SJSA1 (cell line): ENCODE data around the gene DCP2. TPM values are rescaled to one million over a fixed set of nuclear protein-coding genes. Genes with fewer than 3 reads are reported as not detected.
A peak's percentile ranks its signal among the peaks of the same experiment; 100 is the strongest.

ENCODE experiments used
- DNase-seq, 2 experiments: peaks; one replicate each; pipeline ENCODE4 v3.0.0-alpha.2; 2015 to 2020; ENCODE audit warnings: low spot score in 2 of 2, low read depth in 1 of 2
- H3K27ac ChIP-seq: fragments of 250-450 bp; sonication (Bioruptor Pico); 2 replicates; pipeline ENCODE4 v1.5.1; 2020; ENCODE audit warnings: mild to moderate bottlenecking, moderate library complexity
- H3K27me3 ChIP-seq: fragments of 250-450 bp; sonication (Bioruptor Pico); replicated peaks from 2 replicates; pipeline ENCODE4 v1.5.1; 2020; ENCODE audit warnings: mild to moderate bottlenecking, moderate library complexity
- H3K36me3 ChIP-seq: fragments of 250-450 bp; sonication (Bioruptor Pico); 2 replicates; pipeline ENCODE4 v1.5.1; 2020; ENCODE audit warnings: mild to moderate bottlenecking
- H3K4me1 ChIP-seq: fragments of 250-450 bp; sonication (Bioruptor Pico); replicated peaks from 2 replicates; pipeline ENCODE4 v1.6.1; 2021; ENCODE audit warnings: mild to moderate bottlenecking
- H3K4me3 ChIP-seq: fragments of 250-450 bp; sonication (Bioruptor Pico); 2 replicates; pipeline ENCODE4 v1.5.1; 2020; ENCODE audit warnings: mild to moderate bottlenecking
- H3K9me3 ChIP-seq: fragments of 250-450 bp; sonication (Bioruptor Pico); replicated peaks from 2 replicates; pipeline ENCODE4 v1.5.1; 2020; ENCODE audit warnings: mild to moderate bottlenecking
- total RNA-seq: library from RNA; depleted of rRNA; stranded (reverse); fragments of >200 nt; shearing (Covaris generic); gene quantifications from 2 replicates; pipeline ENCODE4 v1.2.3, GENCODE V29; 2014

Gene DCP2
- total RNA-seq, 1 experiment from 2014 or later: 56.8 TPM

DNA sequence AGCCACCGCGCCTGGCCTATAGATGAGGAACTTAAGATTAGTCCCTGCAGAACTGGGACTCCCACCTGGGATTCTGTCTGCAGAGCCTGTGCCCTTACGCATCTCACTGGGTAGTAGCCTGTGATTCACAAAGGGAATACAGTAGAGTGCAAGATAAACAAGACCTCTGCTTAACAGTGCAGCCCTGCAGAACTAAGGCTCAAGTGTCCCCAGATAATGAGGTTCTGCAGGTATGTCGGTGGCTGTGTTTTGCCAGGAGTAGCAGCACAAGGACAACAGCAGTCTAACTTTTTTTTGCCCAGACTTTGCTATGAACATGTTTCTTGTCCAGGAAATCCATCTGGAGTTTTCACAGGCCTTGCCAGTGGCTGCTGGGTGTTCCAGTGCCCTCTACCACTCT lies 59.7 kb downstream of the DCP2 start:
- DNase-seq: peak in 1 of 2 experiments; percentile 39
- peaks cover 7% of the 10 kb centered on the region; the same call in 1 of the 2 replicates for H3K36me3 ChIP-seq
- H3K27ac ChIP-seq: no peak overlapping the region
- no peaks in the 10 kb centered on the region for H3K27me3 ChIP-seq
- H3K9me3 ChIP-seq: no peaks in the 10 kb centered on the region
- H3K4me3 ChIP-seq: no peak overlapping the region
- peaks cover 24% of the 10 kb centered on the region for H3K4me1 ChIP-seq

DNA sequence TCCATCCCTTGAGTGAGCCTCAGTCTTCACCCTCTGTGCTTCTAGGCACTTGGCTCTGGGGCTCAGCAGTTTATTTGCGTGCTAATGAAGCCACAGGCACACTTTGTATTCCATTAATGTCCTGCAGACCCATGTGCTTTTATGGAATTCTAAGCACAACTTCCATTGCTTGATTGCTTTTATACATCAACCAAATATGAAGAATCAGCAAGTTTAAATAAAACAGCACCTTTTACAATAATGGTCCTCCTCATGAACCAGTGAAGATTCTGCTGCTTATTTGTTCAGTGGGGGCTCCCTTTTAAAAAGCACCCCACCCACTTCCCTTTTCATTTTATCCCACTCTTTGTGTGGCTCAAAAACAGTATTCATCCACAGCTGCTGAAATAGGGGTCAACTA lies 60.2 kb downstream of the DCP2 start:
- Histone ChIP-seq H3K36me3 (peaks cover 7% of the 10 kb centered on the region; the same call in 1 of the 2 replicates), H3K9me3 (no peaks in the 10 kb centered on the region), H3K4me3 (no peak overlapping the region), H3K4me1 (peaks cover 24% of the 10 kb centered on the region), H3K27ac (no peak overlapping the region), H3K27me3 (no peaks in the 10 kb centered on the region)
- DNase-seq: peak in 1 of 2 experiments; percentile 12

DNA sequence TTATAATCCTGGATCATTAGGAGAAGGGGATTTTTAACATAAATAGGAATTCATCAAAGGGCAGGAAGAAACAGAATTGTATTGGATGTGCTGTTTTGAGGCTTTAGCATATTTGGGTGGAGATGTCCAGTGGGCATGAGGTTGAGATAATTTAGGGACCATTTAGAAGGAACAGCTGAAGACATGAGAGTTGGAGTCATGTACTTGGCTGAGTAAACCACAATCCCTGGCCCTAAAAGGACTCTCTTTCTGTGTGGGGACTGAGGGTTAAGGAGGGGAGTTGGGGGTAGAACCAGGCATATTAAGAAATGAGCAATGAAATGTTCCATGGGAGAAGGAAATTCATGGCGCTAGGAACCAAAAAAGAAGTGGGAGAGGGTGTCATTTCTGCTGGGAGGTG lies 61.5 kb downstream of the DCP2 start:
- H3K4me3 ChIP-seq: no peak overlapping the region
- no peak for DNase-seq
- H3K27me3 ChIP-seq: no peaks in the 10 kb centered on the region
- no peak overlapping the region for H3K27ac ChIP-seq
- peaks cover 20% of the 10 kb centered on the region for H3K4me1 ChIP-seq
- H3K9me3 ChIP-seq: no peaks in the 10 kb centered on the region
- peaks cover 11% of the 10 kb centered on the region for H3K36me3 ChIP-seq

DNA sequence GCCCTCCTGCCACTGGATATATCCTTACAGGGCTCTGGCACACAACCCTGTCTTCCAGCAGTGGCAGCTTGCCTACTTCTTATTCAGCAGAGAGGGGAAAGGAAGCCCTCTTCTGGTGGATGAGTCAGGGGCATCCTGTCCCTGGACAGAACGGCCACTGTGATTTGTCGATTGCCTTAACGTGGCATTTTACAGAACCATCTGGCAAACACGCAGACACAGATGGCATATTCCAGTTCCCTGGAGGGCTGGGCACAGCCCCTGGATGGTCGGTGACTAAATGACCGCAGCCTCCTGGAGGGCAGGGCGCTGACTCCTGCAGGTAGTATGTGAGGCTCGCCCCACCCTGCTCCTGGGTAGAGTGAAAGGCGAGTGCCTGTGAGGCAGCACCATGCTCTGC lies 62.1 kb downstream of the DCP2 start:
- peaks cover 26% of the 10 kb centered on the region for H3K4me1 ChIP-seq
- H3K9me3 ChIP-seq: no peaks in the 10 kb centered on the region
- no peaks in the 10 kb centered on the region for H3K27me3 ChIP-seq
- H3K27ac ChIP-seq: no peak overlapping the region
- DNase-seq: peak in 1 of 2 experiments; percentile 43
- peaks cover 11% of the 10 kb centered on the region for H3K36me3 ChIP-seq
- no peak overlapping the region for H3K4me3 ChIP-seq

DNA sequence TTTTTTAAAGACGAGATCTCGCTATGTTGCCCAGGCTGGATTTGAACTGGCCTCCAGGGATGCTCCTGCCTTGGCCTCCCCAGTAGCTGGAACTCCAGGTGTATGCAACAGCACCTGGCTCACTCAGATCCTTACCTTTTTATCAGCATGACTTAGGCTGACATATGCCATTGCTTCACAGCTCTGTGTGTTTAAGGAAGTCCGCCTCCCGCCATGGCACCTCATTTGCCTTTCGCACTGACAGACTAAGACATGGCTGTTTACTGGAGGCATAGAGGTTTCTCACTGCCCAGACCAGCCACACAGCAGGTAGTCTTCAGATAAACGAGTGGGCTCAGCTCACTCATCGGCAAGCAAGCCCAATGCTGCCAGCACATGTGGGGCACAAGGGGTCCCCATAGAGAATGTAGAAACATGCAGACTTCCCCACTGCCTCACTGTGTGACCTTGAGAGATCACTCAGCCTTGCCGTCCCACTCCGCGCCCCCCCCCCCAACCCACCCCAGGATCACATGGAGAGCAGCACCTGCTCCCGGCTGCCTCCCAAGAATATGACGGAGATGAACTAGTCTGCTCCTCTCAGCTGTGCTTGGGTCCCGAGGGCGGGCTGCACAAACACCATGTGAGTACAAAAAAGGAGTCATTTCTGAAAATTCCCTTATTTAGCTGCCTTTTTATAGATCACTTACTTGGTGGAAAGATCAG lies 62.8 kb downstream of the DCP2 start:
- no peaks in the 10 kb centered on the region for H3K27me3 ChIP-seq
- peak in 1 of 2 experiments; percentile 39 for DNase-seq
- H3K36me3 ChIP-seq: peaks cover 11% of the 10 kb centered on the region
- no peak overlapping the region for H3K27ac ChIP-seq
- H3K4me3 ChIP-seq: no peak overlapping the region
- H3K4me1 ChIP-seq: peaks cover 28% of the 10 kb centered on the region
- H3K9me3 ChIP-seq: no peaks in the 10 kb centered on the region

DNA sequence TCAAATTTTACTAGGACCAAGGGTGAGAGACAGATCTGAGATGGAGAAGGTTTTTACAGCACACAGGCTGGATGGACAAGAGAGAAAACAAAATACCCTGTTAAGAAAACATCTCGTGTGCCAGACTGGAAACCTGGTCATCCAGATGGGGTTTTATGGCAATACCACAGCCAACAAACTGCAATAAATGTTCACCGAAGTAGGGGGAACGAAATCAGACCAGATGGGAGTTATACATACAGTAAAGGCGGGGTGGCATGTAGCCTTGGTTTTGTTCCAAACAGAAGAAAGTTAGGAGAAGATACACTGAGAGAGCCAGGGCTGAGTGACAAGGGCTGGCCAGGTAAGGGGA lies 63.3 kb downstream of the DCP2 start:
- H3K4me3 ChIP-seq: no peak overlapping the region
- no peaks in the 10 kb centered on the region for H3K9me3 ChIP-seq
- no peak for DNase-seq

DNA sequence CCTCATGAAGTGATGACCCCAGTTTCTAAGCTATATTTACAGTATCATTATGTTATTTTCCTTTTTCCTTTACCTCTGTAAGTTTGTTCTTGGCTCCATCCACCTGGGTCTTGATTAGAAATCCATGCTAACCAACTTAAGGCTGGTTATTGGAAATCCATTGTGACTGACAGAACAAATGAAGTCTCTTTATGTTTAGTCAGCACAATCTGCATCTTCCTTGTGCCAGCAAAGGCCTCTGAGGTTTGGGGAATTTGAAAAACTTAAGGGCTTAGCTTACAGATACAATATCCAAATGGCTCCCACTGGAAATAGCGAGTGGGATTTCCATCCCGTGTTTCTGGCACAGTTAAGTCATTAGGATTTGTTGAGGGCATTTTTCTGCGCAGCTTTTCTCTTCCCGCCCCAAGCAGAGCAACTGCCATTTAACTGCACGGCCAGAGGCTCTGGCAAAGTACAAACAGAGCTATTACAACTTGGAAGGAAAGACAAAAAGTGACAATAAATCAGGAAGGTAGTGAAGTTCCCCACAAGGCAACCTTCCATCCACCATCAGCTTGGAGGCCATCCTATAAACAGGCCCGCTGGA lies 64.2 kb downstream of the DCP2 start:
- Histone ChIP-seq H3K27ac (no peak overlapping the region), H3K9me3 (no peaks in the 10 kb centered on the region)

More for the DNA sequence above, 63.3 kb downstream of the DCP2 start:
- Histone ChIP-seq H3K27ac (no peak overlapping the region), H3K36me3 (peaks cover 11% of the 10 kb centered on the region), H3K4me1 (peaks cover 25% of the 10 kb centered on the region), H3K27me3 (no peaks in the 10 kb centered on the region)

DNA sequence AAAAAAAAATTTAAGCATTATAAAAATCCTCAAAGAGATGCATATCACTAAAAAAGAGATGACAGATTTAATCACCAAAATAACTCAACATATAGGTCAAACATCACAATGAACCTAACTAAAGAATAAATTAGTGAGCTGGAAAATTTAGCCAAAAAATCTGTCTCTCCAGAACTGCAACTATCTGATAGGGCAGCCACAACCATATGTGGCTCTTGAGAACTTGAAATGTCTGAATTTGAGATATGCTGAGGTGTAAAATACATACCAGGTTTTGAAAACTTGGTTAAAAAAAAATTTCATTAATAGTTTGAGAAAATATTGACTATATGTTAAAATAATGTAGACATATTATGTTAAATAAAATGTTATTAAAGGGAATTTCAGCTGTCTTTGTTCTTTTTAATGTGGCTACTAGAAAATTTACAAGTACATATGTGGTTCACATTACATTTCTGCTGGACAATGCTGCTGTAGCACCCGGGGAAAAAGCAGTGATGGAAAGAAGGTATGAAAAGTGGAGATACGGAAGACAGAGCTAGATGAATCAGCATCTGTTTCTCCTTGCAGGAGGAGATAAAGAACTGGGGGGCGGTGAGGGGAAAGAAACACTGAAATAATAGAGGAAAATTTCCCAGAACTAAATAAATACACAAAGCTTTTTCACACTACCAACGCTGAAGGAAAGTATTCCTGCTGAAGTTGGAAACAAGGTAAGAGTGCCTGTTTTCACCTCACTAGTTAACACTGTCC lies 66.1 kb downstream of the DCP2 start:
- no peak for DNase-seq
- H3K27me3 ChIP-seq: no peaks in the 10 kb centered on the region
- no peaks in the 10 kb centered on the region for H3K9me3 ChIP-seq
- H3K4me1 ChIP-seq: peaks cover 30% of the 10 kb centered on the region
- peaks cover 11% of the 10 kb centered on the region for H3K36me3 ChIP-seq
- H3K4me3 ChIP-seq: no peak overlapping the region
- H3K27ac ChIP-seq: no peak overlapping the region

More for the DNA sequence above, 64.2 kb downstream of the DCP2 start:
- H3K36me3 ChIP-seq: peaks cover 11% of the 10 kb centered on the region
- peaks cover 19% of the 10 kb centered on the region for H3K4me1 ChIP-seq
- no peak overlapping the region for H3K4me3 ChIP-seq
- no peak for DNase-seq
- no peaks in the 10 kb centered on the region for H3K27me3 ChIP-seq

DNA sequence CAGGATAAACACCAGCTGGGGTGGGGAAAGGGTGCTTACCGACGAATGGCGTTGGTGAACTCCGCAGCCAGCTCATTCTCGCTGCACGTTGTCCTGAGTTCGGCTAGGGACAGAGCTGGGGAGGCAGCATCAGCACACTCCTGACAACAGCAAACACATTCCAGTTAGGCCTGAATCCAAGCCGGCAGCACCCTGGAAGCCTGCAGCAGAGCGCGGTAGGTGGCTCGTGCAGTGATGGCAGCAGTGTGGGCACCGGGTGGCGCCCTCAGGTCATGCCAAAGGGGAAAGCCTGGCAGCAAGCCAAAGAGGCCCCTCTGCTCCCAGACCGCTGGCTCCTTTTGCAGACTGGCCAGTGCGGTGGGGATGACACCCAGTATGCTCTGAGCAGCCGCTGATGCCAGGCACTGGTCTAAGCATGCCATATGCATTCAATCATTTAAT lies 66.9 kb downstream of the DCP2 start:
- Histone ChIP-seq H3K9me3 (no peaks in the 10 kb centered on the region), H3K27ac (no peak overlapping the region), H3K36me3 (peaks cover 13% of the 10 kb centered on the region), H3K4me3 (no peak overlapping the region), H3K27me3 (no peaks in the 10 kb centered on the region), H3K4me1 (peaks cover 32% of the 10 kb centered on the region)
- peak; percentile 23 to 69 for DNase-seq

DNA sequence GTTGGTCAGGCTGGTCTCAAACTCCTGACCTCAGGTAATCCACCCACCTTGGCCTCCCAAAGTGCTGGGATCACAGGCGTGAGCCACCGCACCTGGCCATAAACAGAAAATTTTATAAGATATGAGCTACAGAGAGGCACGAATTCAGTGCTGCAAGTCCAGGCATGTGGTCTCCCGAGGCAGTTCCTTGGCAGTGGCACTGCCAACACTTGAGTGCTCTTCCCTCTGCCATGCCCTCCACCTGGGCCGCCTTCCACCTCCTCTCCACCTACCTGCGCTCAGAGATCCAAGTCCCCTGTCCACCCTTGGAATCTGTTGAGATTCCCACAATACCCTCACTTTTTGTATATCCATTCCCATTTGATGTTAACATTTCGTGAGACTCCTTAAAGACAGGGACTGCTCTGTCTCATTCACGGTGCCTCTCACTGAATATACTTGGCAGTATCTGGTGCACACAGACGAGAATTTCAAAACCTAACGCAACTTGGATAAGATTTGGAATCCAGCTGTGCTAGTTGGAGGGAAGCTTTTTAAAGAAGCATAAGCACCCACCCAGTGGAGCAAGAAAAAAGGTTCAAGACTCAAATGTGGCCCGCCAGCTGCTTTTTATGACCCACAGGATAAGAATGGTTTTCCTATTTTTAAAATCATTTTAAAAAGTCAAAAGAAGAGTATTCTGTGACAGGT lies 68.3 kb downstream of the DCP2 start:
- no peak for DNase-seq

DNA sequence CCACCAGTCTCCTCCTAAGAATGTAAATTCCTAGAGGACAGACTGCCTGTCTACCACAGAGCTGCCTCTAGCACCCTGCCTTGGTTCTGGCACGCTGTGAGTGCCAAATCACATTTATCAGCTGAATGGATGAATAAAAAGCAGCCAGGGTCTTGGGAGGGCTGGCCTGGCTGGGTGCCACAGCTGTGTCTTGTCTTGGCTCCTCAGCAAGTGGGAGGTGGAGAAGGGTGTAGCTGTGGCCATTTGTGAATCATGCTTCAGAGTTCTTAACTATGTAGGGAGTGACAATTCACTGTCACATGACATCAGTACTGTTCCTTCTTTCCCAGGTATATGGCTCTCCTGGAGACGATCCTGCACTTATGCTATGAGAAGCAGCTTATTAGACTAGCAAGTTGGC lies 70.6 kb downstream of the DCP2 start:
- H3K4me3 ChIP-seq: no peak overlapping the region
- peak; percentile 55 to 77 for DNase-seq
- H3K4me1 ChIP-seq: peaks cover 56% of the 10 kb centered on the region
- H3K9me3 ChIP-seq: no peaks in the 10 kb centered on the region
- H3K36me3 ChIP-seq: peaks cover 13% of the 10 kb centered on the region
- no peaks in the 10 kb centered on the region for H3K27me3 ChIP-seq
- H3K27ac ChIP-seq: peak overlapping the region; percentile 36; the same call in 1 of the 2 replicates

More for the DNA sequence above, 68.3 kb downstream of the DCP2 start:
- no peaks in the 10 kb centered on the region for H3K27me3 ChIP-seq
- H3K4me3 ChIP-seq: no peak overlapping the region
- H3K36me3 ChIP-seq: peaks cover 15% of the 10 kb centered on the region
- H3K9me3 ChIP-seq: no peaks in the 10 kb centered on the region
- no peak overlapping the region for H3K27ac ChIP-seq
- H3K4me1 ChIP-seq: peaks cover 33% of the 10 kb centered on the region

DNA sequence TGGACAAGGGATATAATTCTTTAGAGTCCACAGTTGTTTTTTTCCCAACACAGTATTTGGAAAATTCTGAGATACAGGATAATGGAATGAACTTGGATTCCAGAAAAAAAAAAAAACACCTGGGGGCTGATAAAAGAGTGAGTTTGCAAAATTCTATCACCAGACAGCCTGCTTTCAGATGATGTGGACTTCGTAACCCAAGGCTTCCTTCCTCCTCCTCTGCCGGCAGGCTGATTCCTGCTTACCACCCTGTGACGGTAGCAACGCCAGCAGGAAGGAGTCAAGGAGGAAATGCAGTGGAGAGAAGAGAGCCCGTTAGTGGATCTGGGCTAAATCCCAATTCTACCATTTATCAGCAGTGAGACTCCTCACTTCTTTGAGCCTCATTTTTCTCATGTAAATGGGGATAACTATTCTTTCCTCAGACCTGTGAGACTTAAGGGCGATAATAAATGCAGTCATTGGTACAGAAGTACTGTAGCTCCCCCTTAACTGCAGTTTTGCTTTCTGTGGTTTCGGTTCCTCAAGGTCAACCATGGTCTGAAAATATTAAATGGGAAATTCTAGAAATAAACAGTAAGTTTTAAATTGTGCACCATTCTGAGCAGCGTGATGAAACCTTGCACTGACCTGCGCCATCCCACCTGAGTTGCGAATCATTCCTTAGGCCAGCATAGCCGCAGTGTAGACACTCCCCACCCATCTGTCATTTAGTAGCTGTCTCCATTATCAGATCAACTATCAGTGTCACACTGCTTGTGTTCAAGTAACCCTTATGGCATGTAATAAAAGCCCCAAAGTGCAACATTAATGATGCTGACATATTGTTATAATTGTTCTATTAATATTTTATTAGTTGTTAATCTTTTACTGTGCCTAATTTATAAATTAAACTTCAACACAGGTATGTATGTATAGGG lies 71.4 kb downstream of the DCP2 start:
- H3K36me3 ChIP-seq: peaks cover 17% of the 10 kb centered on the region
- peak overlapping the region; percentile 36; the same call in 1 of the 2 replicates for H3K27ac ChIP-seq
- no peaks in the 10 kb centered on the region for H3K27me3 ChIP-seq
- DNase-seq: no peak
- H3K4me3 ChIP-seq: no peak overlapping the region
- H3K9me3 ChIP-seq: no peaks in the 10 kb centered on the region
- peaks cover 56% of the 10 kb centered on the region for H3K4me1 ChIP-seq

DNA sequence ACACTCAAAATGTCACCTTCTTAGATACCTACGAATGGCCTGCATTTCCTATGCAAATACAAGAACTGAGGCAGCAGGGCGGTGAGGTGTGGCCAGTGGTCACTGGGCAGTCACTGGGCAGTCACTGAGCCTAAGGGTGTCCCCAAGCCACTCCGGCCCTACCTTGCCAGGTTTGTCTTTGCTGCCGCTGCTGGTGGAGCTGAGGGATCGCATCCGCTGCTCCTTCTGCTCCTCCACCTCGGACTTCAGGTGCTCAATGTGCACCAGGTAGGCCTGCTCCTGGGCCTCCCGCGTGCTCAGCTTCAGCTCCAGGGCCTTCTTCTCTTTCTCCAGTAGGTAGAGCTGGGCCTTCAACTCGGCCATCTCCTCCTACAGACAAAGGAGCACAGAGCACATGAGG lies 72.3 kb downstream of the DCP2 start:
- DNase-seq: no peak
- H3K9me3 ChIP-seq: no peaks in the 10 kb centered on the region
- H3K27ac ChIP-seq: no peak overlapping the region
- H3K4me1 ChIP-seq: peaks cover 47% of the 10 kb centered on the region
- peaks cover 26% of the 10 kb centered on the region for H3K36me3 ChIP-seq
- no peaks in the 10 kb centered on the region for H3K27me3 ChIP-seq
- H3K4me3 ChIP-seq: no peak overlapping the region
